GM12874 (cell line): ENCODE results near the gene NUP62CL.

Experiments used
- CTCF ChIP-seq: IDR thresholded peaks from 2 replicates; pipeline ENCODE4 v1.5.1; 2011; ENCODE audit warnings: low read depth, mild to moderate bottlenecking, control low read depth, low read length, moderate library complexity; ENCODE audit not compliant: insufficient read depth

Gene NUP62CL

GRCh38 chrX:107119283-107119682, 87.0 kb downstream of the NUP62CL start:
- no peak for TF ChIP-seq CTCF

GRCh38 chrX:107118322-107119147, 87.7 kb downstream of the NUP62CL start, which contains the start of gene RBM41:
TSS of gene RBM41 (minus strand) at chrX:107118822. CDS start at chrX:107118773, 49 bp downstream.
- TF ChIP-seq CTCF = no peak

- TF ChIP-seq CTCF = no peak
Measured at GRCh38 chrX:107117993-107118321, 88.3 kb downstream of the NUP62CL start.

GRCh38 chrX:107107459-107107858, 98.8 kb downstream of the NUP62CL start:
- TF ChIP-seq CTCF = no peak

- no peak for TF ChIP-seq CTCF
Measured at GRCh38 chrX:107102980-107103379, 103.3 kb downstream of the NUP62CL start.

GRCh38 chrX:107076158-107076557, 130.1 kb downstream of the NUP62CL start:
- no peak for TF ChIP-seq CTCF
